ENCODE data around the gene CASP8.

DNA sequence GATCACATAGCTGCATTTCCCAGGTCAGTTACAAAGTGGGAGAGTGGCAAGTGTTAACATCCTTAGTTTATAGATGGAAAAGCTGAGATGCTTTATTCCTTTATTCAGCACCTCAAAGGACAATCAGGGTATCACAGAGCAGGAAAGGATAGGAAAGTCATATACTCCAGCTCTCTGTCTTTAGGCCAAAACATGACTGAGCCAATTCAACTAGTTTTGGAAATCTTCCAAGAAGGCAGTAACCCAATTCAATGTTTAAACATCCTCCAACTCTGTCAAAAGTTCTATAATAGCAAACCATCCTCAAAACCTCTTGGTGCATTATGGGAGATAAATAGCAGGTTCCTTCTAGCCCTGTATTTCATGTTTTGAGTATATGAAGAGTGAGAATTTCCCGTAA lies 25.2 kb downstream of the CASP8 start:
- no peak for TF ChIP-seq ARNTL (CRISPR knock-in tag; IDR thresholded peaks at IDR 0.05; ENCODE audit: borderline replicate concordance, low read depth)
- no peak for TF ChIP-seq ZC3H10 (CRISPR knock-in tag; IDR thresholded peaks at IDR 0.05)
- no peak for TF ChIP-seq CSDC2 (CRISPR knock-in tag; IDR thresholded peaks at IDR 0.05)
